ENCODE results near the gene HLA-G. TPM values are rescaled to one million over a fixed set of nuclear protein-coding genes. Genes with fewer than 3 reads are reported as not detected.

The HLA-G gene
- total RNA-seq, 2 experiments from 2014 or later: 0.70 TPM; not detected in 1

DNA sequence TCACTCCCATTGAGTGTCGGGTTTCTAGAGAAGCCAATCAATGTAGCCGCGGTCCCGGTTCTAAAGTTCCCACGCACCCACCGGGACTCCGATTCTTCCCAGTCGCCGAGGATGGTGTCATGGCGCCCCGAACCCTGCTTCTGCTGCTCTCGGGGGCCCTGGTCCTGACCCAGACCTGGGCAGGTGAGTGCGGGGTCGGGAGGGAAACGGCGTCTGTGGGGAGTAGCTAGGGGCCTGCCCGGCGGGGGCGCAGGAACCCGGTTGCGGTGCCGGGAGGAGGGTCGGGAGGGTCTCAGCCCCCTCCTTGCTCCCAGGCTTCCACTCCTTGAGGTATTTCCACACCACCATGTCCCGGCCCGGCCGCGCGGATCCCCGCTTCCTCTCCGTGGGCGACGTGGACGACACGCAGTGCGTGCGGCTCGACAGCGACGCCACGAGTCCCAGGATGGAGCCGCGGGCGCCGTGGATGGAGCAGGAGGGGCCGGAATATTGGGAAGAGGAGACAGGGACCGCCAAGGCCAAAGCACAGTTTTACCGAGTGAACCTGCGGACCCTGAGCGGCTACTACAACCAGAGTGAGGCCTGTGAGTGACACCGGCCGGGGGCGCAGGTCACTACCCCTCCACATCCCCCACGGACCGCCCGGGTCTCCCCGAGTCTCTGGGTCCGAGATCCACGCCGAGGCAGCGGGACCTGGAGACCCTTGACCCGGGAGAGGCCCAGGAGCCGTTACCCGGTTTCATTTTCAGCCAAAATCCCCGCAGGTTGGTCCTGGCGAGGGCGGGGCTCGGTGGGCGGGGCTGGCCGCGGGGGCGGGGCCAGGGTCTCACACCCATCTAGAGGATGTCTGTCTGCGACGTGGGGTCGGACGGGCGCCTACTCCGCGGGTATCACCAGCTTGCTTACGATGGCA is 35.2 kb upstream of the HLA-G start:
- TF ChIP-seq, protein P1, sequence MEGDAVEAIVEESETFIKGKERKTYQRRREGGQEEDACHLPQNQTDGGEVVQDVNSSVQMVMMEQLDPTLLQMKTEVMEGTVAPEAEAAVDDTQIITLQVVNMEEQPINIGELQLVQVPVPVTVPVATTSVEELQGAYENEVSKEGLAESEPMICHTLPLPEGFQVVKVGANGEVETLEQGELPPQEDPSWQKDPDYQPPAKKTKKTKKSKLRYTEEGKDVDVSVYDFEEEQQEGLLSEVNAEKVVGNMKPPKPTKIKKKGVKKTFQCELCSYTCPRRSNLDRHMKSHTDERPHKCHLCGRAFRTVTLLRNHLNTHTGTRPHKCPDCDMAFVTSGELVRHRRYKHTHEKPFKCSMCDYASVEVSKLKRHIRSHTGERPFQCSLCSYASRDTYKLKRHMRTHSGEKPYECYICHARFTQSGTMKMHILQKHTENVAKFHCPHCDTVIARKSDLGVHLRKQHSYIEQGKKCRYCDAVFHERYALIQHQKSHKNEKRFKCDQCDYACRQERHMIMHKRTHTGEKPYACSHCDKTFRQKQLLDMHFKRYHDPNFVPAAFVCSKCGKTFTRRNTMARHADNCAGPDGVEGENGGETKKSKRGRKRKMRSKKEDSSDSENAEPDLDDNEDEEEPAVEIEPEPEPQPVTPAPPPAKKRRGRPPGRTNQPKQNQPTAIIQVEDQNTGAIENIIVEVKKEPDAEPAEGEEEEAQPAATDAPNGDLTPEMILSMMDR (conservative IDR thresholded peaks at IDR 0.05; ENCODE audit: low read length): no peak
- TF ChIP-seq EZH2phosphoT487 (IDR thresholded peaks at IDR 0.05; ENCODE audit: borderline replicate concordance, low read depth, low read length): no peak
- no TSS peak for BruUV-seq (replicated peaks)
- no peaks in the 10 kb centered on the region for H3K9me3 ChIP-seq (ENCODE audit: low read length)
- ChIA-PET POLR2A (no interaction called here), CTCF (ENCODE audit: unreplicated experiment) (no interaction called here)
- H3K4me3 ChIP-seq (ENCODE audit: low read depth, low read length, poor library complexity, severe bottlenecking): peak overlapping the region; percentile 18
- no peak for DNase-seq (ENCODE audit: low spot score)
- H3K4me2 ChIP-seq (ENCODE audit: low read length): peak overlapping the region; percentile 30; the same call in 1 of the 2 replicates
- H3K79me2 ChIP-seq (ENCODE audit: insufficient read depth, low read depth, low read length): no peaks in the 10 kb centered on the region
- H4K20me1 ChIP-seq (ENCODE audit: insufficient read depth, low read length): no peaks in the 10 kb centered on the region
- no peak overlapping the region for H2AFZ ChIP-seq (ENCODE audit: low read length)
- no peaks in the 10 kb centered on the region for H3K9me2 ChIP-seq (ENCODE audit: insufficient read depth, low read length)
- no peaks in the 10 kb centered on the region for H3K36me3 ChIP-seq (ENCODE audit: insufficient read depth, low read length)
- H3K27ac ChIP-seq (ENCODE audit: low read depth, low read length, poor library complexity, severe bottlenecking): no peak overlapping the region
- intact Hi-C loops (cut with micrococcal nuclease; ENCODE audit: unreplicated experiment): no loop called here
- no peaks in the 10 kb centered on the region for H3K4me1 ChIP-seq (ENCODE audit: insufficient read depth, low read length, poor library complexity, severe bottlenecking)

DNA sequence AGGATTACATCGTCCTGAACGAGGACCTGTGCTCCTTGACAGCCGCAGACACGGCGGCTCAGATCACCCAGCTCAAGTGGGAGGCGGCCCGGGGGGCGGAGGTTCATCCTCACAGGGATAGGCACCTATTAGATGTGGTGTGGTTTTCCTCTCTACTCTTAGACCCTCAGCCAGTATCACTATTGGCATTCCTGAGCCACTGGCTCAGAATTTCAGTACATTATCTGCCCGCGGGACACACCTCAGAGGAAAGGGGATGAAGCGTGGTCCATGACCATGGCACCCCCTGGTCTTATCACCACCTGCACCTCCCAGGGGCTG is 34.6 kb upstream of the HLA-G start:
- CTCF ChIA-PET (ENCODE audit: unreplicated experiment): no interaction called here
- no peaks in the 10 kb centered on the region for H4K20me1 ChIP-seq (ENCODE audit: insufficient read depth, low read length)
- no peak overlapping the region for H3K4me2 ChIP-seq (ENCODE audit: low read length)

More for the DNA sequence above, 34.6 kb upstream of the HLA-G start:
- H3K9me2 ChIP-seq (ENCODE audit: insufficient read depth, low read length): no peaks in the 10 kb centered on the region
- H3K4me1 ChIP-seq (ENCODE audit: insufficient read depth, low read length, poor library complexity, severe bottlenecking): no peaks in the 10 kb centered on the region
- H3K27ac ChIP-seq (ENCODE audit: low read depth, low read length, poor library complexity, severe bottlenecking): no peak overlapping the region
- no peaks in the 10 kb centered on the region for H3K79me2 ChIP-seq (ENCODE audit: insufficient read depth, low read depth, low read length)
- DNase-seq (ENCODE audit: low spot score): no peak
- H2AFZ ChIP-seq (ENCODE audit: low read length): no peak overlapping the region
- no peak overlapping the region for H3K4me3 ChIP-seq (ENCODE audit: low read depth, low read length, poor library complexity, severe bottlenecking)
- intact Hi-C loops (cut with micrococcal nuclease; ENCODE audit: unreplicated experiment): no loop called here
- BruUV-seq (replicated peaks): no TSS peak
- TF ChIP-seq, protein P1 (conservative IDR thresholded peaks at IDR 0.05; ENCODE audit: low read length): no peak
- no peak for TF ChIP-seq EZH2phosphoT487 (IDR thresholded peaks at IDR 0.05; ENCODE audit: borderline replicate concordance, low read depth, low read length)
- POLR2A ChIA-PET: no interaction called here
- no peaks in the 10 kb centered on the region for H3K36me3 ChIP-seq (ENCODE audit: insufficient read depth, low read length)
- no peaks in the 10 kb centered on the region for H3K9me3 ChIP-seq (ENCODE audit: low read length)
